AG04449 (cell line): ENCODE data around the gene MECP2.
A peak's percentile ranks its signal among the peaks of the same experiment; 100 is the strongest.

ENCODE experiments used
- CTCF ChIA-PET: fragments of 350-600 bp; formaldehyde crosslinking; extraction: SDS; loops from one replicate; lab custom pipeline; 2021; ENCODE audit warnings: antibody characterized with exemption; lab: Yijun Ruan, JAX
- POLR2A ChIA-PET: fragments of 400-600, 350-600 bp; formaldehyde crosslinking; extraction: SDS; loops from one replicate; lab custom pipeline; 2020; ENCODE audit warnings: antibody characterized with exemption, inconsistent platforms; lab: Yijun Ruan, JAX
- DNase-seq: peaks from one replicate; pipeline ENCODE4 v3.0.0-alpha.2; 2010; ENCODE audit warnings: low read depth, low spot score
- H3K4me3 ChIP-seq: 2 replicates; pipeline ENCODE4 v1.5.1; 2011; ENCODE audit warnings: low read depth, mild to moderate bottlenecking, control low read depth, low read length
- CTCF ChIP-seq: IDR thresholded peaks from one replicate; pipeline ENCODE4 v1.5.1; 2011; ENCODE audit warnings: mild to moderate bottlenecking, moderate library complexity, low read length, control low read depth, inconsistent platforms; ENCODE audit not compliant: insufficient read depth; ENCODE audit errors: missing control alignments

MECP2 gene

GRCh38 chrX:154019633-154020528, 77.6 kb downstream of the MECP2 start, which contains the start of gene IRAK1:
IRAK1 (minus strand) TSS chrX:154019902; CDS start chrX:154019812, 90 bp downstream.
- no peak for TF ChIP-seq CTCF
- ChIA-PET CTCF (interaction anchor here (0.9 to 1.8 kb wide), 7 partner anchors 8 to 39 kb away, joined by 3 to 6 read pairs (median 3); no protein-coding TSS in a partner anchor), POLR2A (interaction anchor here (1.2 kb wide), 2 partner anchors 15 to 20 kb away, joined by 3 to 6 read pairs; no protein-coding TSS in a partner anchor)
- no peak for DNase-seq
- H3K4me3 ChIP-seq = peak within 1 kb of the TSS; percentile 62

GRCh38 chrX:154019061-154019621, 78.4 kb downstream of the MECP2 start:
- POLR2A ChIA-PET = interaction anchor here (1.2 kb wide), 1 partner anchor 21 kb away, joined by 6 read pairs; no protein-coding TSS in a partner anchor
- no peak for TF ChIP-seq CTCF
- H3K4me3 ChIP-seq = peak overlapping the region; percentile 62
- CTCF ChIA-PET = interaction anchor here (1.0 to 1.8 kb wide), 2 partner anchors 29 to 32 kb away, joined by 3 to 6 read pairs; no protein-coding TSS in a partner anchor
- DNase-seq = no peak

- no peak for DNase-seq
- no peak for TF ChIP-seq CTCF
- peak overlapping the region; percentile 62 for H3K4me3 ChIP-seq
- CTCF ChIA-PET = no interaction called here
- POLR2A ChIA-PET = no interaction called here
These were observed 78.9 kb downstream of the MECP2 start for GRCh38 chrX:154018518-154019060.

- ChIA-PET POLR2A (no interaction called here), CTCF (no interaction called here)
- DNase-seq = no peak
- no peak for TF ChIP-seq CTCF
- peak overlapping the region; percentile 62 for H3K4me3 ChIP-seq
These were observed 79.6 kb downstream of the MECP2 start for GRCh38 chrX:154017766-154018517.

- POLR2A ChIA-PET = no interaction called here
These were observed 81.0 kb downstream of the MECP2 start for GRCh38 chrX:154016366-154017076.

More at GRCh38 chrX:154016366-154017076, 81.0 kb downstream of the MECP2 start:
- DNase-seq = no peak
- TF ChIP-seq CTCF = no peak
- H3K4me3 ChIP-seq = no peak overlapping the region
- CTCF ChIA-PET = interaction anchor here (0.8 to 1.5 kb wide), 2 partner anchors 10 to 32 kb away, joined by 3 to 5 read pairs; no protein-coding TSS in a partner anchor
